H9 (cell line): ENCODE results near the gene SS18L1. TPM values are rescaled to one million over a fixed set of nuclear protein-coding genes. Genes with fewer than 3 reads are reported as not detected.

Experiments
- DNase-seq: peaks from one replicate; pipeline ENCODE4 v3.0.0-alpha.2; 2017
- H2AFZ ChIP-seq: one replicate; pipeline ENCODE4 v1.6.1; 2013; ENCODE audit warnings: mild to moderate bottlenecking, low read length, control low read depth, moderate library complexity
- H2AK5ac ChIP-seq: 2 replicates; pipeline ENCODE4 v1.6.1; 2013; ENCODE audit warnings: low read length, control low read depth, mixed read lengths; ENCODE audit not compliant: insufficient read length
- H2BK120ac ChIP-seq: one replicate; pipeline ENCODE4 v1.6.1; 2013; ENCODE audit warnings: low read depth, mild to moderate bottlenecking, low read length, control low read depth, inconsistent platforms; ENCODE audit not compliant: poor library complexity, severe bottlenecking
- H2BK12ac ChIP-seq: 2 replicates; pipeline ENCODE4 v1.6.1; 2013; ENCODE audit warnings: low read length, control low read depth, mixed read lengths, low read depth; ENCODE audit not compliant: insufficient read length
- H2BK15ac ChIP-seq: 2 replicates; pipeline ENCODE4 v1.6.1; 2013; ENCODE audit warnings: low read depth, low read length, control low read depth
- H2BK20ac ChIP-seq: one replicate; pipeline ENCODE4 v1.6.1; 2013; ENCODE audit warnings: low read depth, mild to moderate bottlenecking, low read length, control low read depth, inconsistent platforms; ENCODE audit not compliant: poor library complexity, severe bottlenecking
- H2BK5ac ChIP-seq: 2 replicates; pipeline ENCODE4 v1.6.1; 2013; ENCODE audit warnings: low read length, control low read depth, mixed read lengths; ENCODE audit not compliant: insufficient read length
- H3K14ac ChIP-seq: 2 replicates; pipeline ENCODE4 v1.6.1; 2013; ENCODE audit warnings: low read length, control low read depth; ENCODE audit not compliant: insufficient read depth
- H3K18ac ChIP-seq: 2 replicates; pipeline ENCODE4 v1.6.1; 2013; ENCODE audit warnings: low read depth, mild to moderate bottlenecking, mixed read lengths, low read length, control low read depth; ENCODE audit not compliant: insufficient read length
- H3K23ac ChIP-seq: 2 replicates; pipeline ENCODE4 v1.6.1; 2013; ENCODE audit warnings: low read length, control low read depth, mixed read lengths, low read depth; ENCODE audit not compliant: insufficient read length
- H3K23me2 ChIP-seq: 2 replicates; pipeline ENCODE4 v1.6.1; 2013; ENCODE audit warnings: low read depth, mild to moderate bottlenecking, mixed read lengths, low read length, control low read depth; ENCODE audit not compliant: insufficient read length, poor library complexity, severe bottlenecking
- H3K27ac ChIP-seq: 2 replicates; pipeline ENCODE4 v1.5.1; 2013; ENCODE audit warnings: low read length, control low read depth, mixed read lengths, low read depth; ENCODE audit not compliant: insufficient read length
- H3K27me3 ChIP-seq: 2 replicates; pipeline ENCODE4 v1.6.1; 2013; ENCODE audit warnings: low read length, control low read depth, inconsistent platforms; ENCODE audit not compliant: insufficient read depth
- H3K4ac ChIP-seq: 2 replicates; pipeline ENCODE4 v1.6.1; 2013; ENCODE audit warnings: low read depth, mild to moderate bottlenecking, control low read depth, inconsistent platforms, low read length, moderate library complexity
- H3K4me1 ChIP-seq: 2 replicates; pipeline ENCODE4 v1.6.1; 2013; ENCODE audit warnings: low read length, control low read depth, inconsistent platforms; ENCODE audit not compliant: insufficient read depth
- H3K4me2 ChIP-seq: 2 replicates; pipeline ENCODE4 v1.6.1; 2013; ENCODE audit warnings: low read length, control low read depth, mixed read lengths; ENCODE audit not compliant: insufficient read length, insufficient read depth
- H3K56ac ChIP-seq: 2 replicates; pipeline ENCODE4 v1.6.1; 2013; ENCODE audit warnings: low read depth, mild to moderate bottlenecking, mixed read lengths, low read length, control low read depth; ENCODE audit not compliant: insufficient read length
- H3K79me1 ChIP-seq: 2 replicates; pipeline ENCODE4 v1.6.1; 2013; ENCODE audit warnings: low read depth, mild to moderate bottlenecking, moderate library complexity, low read length, control low read depth, inconsistent platforms; ENCODE audit not compliant: insufficient read depth, poor library complexity, severe bottlenecking
- H3K79me2 ChIP-seq: 2 replicates; pipeline ENCODE4 v1.6.1; 2013; ENCODE audit warnings: low read length, control low read depth, inconsistent platforms; ENCODE audit not compliant: insufficient read depth
- H3K9ac ChIP-seq: 2 replicates; pipeline ENCODE4 v1.6.1; 2013; ENCODE audit warnings: low read length, control low read depth, mixed read lengths; ENCODE audit not compliant: insufficient read length; ENCODE audit errors: extremely low read depth
- H3K9me3 ChIP-seq: one replicate; pipeline ENCODE4 v1.6.1; 2013; ENCODE audit warnings: low read depth, low read length, inconsistent platforms; ENCODE audit not compliant: control insufficient read depth
- H3T11ph ChIP-seq: one replicate; pipeline ENCODE4 v1.6.1; 2013; ENCODE audit warnings: mild to moderate bottlenecking, low read length, control low read depth, inconsistent platforms
- H4K20me1 ChIP-seq: one replicate; pipeline ENCODE4 v1.6.1; 2013; ENCODE audit not compliant: control insufficient read depth, insufficient read length, insufficient read depth
- H4K5ac ChIP-seq: 2 replicates; pipeline ENCODE4 v1.6.1; 2013; ENCODE audit warnings: low read depth, mild to moderate bottlenecking, mixed read lengths, low read length, control low read depth; ENCODE audit not compliant: insufficient read length
- H4K8ac ChIP-seq: replicated peaks from 2 replicates; pipeline ENCODE4 v1.6.1; 2013; ENCODE audit warnings: low read length, control low read depth, mixed read lengths, low read depth; ENCODE audit not compliant: insufficient read length
- H4K91ac ChIP-seq: 2 replicates; pipeline ENCODE4 v1.6.1; 2013; ENCODE audit warnings: low read depth, mild to moderate bottlenecking, moderate library complexity, mixed read lengths, low read length, control low read depth; ENCODE audit not compliant: insufficient read length
- H3K27ac Mint-ChIP-seq, 3 experiments: 2 replicates in 2 of 3; 3 replicates in 1 of 3; pipeline ENCODE4 v1.8.0; 2020 to 2021; ENCODE audit warnings: mixed read lengths in 3 of 3, mild to moderate bottlenecking in 1 of 3, moderate library complexity in 1 of 3
- H3K27me3 Mint-ChIP-seq: 2 replicates; pipeline ENCODE4 v1.8.0; 2021; ENCODE audit warnings: low read depth, mild to moderate bottlenecking, moderate library complexity, mixed read lengths
- H3K36me3 Mint-ChIP-seq, 3 experiments: 2 replicates in 2 of 3; 3 replicates in 1 of 3; pipeline ENCODE4 v1.8.0; 2020 to 2021; ENCODE audit warnings: low read depth in 3 of 3, mixed read lengths in 3 of 3; ENCODE audit not compliant: insufficient read depth in 1 of 3
- H3K4me1 Mint-ChIP-seq, 2 experiments: 2 replicates each; pipeline ENCODE4 v1.8.0; 2020; ENCODE audit warnings: mixed read lengths in 2 of 2
- H3K4me3 Mint-ChIP-seq, 2 experiments: 2 replicates in 1 of 2; 3 replicates in 1 of 2; pipeline ENCODE4 v1.8.0; 2020 to 2021; ENCODE audit warnings: mild to moderate bottlenecking in 2 of 2, mixed read lengths in 2 of 2, moderate library complexity in 1 of 2
- H3K9me3 Mint-ChIP-seq, 2 experiments: 2 replicates in 1 of 2; 3 replicates in 1 of 2; pipeline ENCODE4 v1.8.0; 2020; ENCODE audit warnings: mild to moderate bottlenecking in 2 of 2, mixed read lengths in 2 of 2, moderate library complexity in 1 of 2
- CTCF ChIP-seq: fragments of 200-600 bp; sonication (generic); conservative IDR thresholded peaks from 3 replicates; pipeline ENCODE4 v1.8.0; 2021; ENCODE audit warnings: antibody characterized with exemption, mild to moderate bottlenecking
- WGBS: extraction: QIAGEN DNeasy Blood & Tissue Kit; methylation state at CpG from one replicate; pipeline ENCODE4 v1.1.7; 2013; ENCODE audit warnings: missing lambda C conversion rate, low lambda C conversion rate, mixed read lengths; ENCODE audit not compliant: insufficient read length; ENCODE audit errors: extremely low coverage; 5-methylcytosine and 5-hydroxymethylcytosine counted together
- total RNA-seq: library from RNA; stranded (reverse); gene quantifications from 2 replicates; pipeline ENCODE4 v1.2.1, GENCODE V29; 2021

SS18L1 gene
- total RNA-seq, 1 experiment from 2014 or later, result 22.2 TPM

GRCh38 chr20:62229667-62230066 is 86.1 kb downstream of the SS18L1 start:
- H3K9me3 Mint-ChIP-seq, result peaks cover 0 to 3% of the 10 kb centered on the region in 2 experiments; a peak in 2 of 5 replicates
- H2AFZ ChIP-seq, result no peak overlapping the region

More at GRCh38 chr20:62229667-62230066, 86.1 kb downstream of the SS18L1 start:
- H3K4me2 ChIP-seq, result no peak overlapping the region
- Mint-ChIP-seq H3K27me3 (peaks cover 31% of the 10 kb centered on the region), H3K36me3 (no peaks in the 10 kb centered on the region), H3K4me3 (no peak overlapping the region), H3K4me1 (peaks cover 2% of the 10 kb centered on the region in 2 experiments; a peak in 2 of 4 replicates), H3K27ac (no peak overlapping the region)
- no peaks in the 10 kb centered on the region for H3K79me1 ChIP-seq
- H3T11ph ChIP-seq, result no peak overlapping the region
- 100% methylated on average over 4 of the region's 4 CpGs for WGBS
- no peak overlapping the region for H3K9ac ChIP-seq
- no peak for TF ChIP-seq CTCF
- H3K18ac ChIP-seq, result no peak overlapping the region
- H2BK5ac ChIP-seq, result no peak overlapping the region
- no peaks in the 10 kb centered on the region for H3K79me2 ChIP-seq
- no peak overlapping the region for H2AK5ac ChIP-seq
- H3K23me2 ChIP-seq, result no peaks in the 10 kb centered on the region
- H3K56ac ChIP-seq, result no peak overlapping the region
- no peak for DNase-seq
- H3K27ac ChIP-seq, result no peak overlapping the region
- H4K8ac ChIP-seq, result no peak overlapping the region
- H2BK15ac ChIP-seq, result no peak overlapping the region
- H3K14ac ChIP-seq, result no peak overlapping the region
- H4K5ac ChIP-seq, result no peak overlapping the region
- H2BK120ac ChIP-seq, result no peak overlapping the region
- H3K27me3 ChIP-seq, result no peaks in the 10 kb centered on the region
- no peak overlapping the region for H2BK12ac ChIP-seq
- no peak overlapping the region for H3K4ac ChIP-seq
- no peaks in the 10 kb centered on the region for H3K9me3 ChIP-seq
- H4K20me1 ChIP-seq, result no peaks in the 10 kb centered on the region
- no peak overlapping the region for H3K23ac ChIP-seq
- no peak overlapping the region for H2BK20ac ChIP-seq
- H4K91ac ChIP-seq, result no peak overlapping the region
- H3K4me1 ChIP-seq, result no peaks in the 10 kb centered on the region; the same call in 1 of the 2 replicates
